NCI-H2196 treated with DMSO at 0.1 percent for 48 hours (cell line): ENCODE data around the gene CHI3L2.
"Not testable (repeated sequence)": the region's sequence is repeated elsewhere in the genome, so short reads cannot be mapped to it uniquely, and the experiment has no call there.

Experiments
- DNase-seq: peaks from one replicate; lab custom pipeline; 2025; ENCODE audit not compliant: unreplicated experiment; lab: John Stamatoyannopoulos, UW

The CHI3L2 gene

DNA sequence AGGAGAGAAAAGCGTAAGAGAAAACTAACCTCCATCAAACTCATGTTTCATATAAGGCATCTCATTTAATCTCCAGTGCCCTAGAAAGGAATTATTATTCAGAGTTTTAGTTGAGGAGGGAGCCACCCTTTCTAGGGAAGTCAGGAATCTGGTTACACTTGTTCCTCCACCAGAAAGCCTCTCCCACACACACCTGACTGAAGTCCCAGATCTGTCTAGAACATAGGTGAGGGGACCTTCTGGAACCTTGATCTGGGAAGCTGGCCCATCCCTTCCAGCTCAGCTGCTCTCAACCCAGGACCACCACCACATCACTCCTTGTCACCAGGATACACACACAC is 25.2 kb upstream of the CHI3L2 start:
- DNase-seq = no peak

DNA sequence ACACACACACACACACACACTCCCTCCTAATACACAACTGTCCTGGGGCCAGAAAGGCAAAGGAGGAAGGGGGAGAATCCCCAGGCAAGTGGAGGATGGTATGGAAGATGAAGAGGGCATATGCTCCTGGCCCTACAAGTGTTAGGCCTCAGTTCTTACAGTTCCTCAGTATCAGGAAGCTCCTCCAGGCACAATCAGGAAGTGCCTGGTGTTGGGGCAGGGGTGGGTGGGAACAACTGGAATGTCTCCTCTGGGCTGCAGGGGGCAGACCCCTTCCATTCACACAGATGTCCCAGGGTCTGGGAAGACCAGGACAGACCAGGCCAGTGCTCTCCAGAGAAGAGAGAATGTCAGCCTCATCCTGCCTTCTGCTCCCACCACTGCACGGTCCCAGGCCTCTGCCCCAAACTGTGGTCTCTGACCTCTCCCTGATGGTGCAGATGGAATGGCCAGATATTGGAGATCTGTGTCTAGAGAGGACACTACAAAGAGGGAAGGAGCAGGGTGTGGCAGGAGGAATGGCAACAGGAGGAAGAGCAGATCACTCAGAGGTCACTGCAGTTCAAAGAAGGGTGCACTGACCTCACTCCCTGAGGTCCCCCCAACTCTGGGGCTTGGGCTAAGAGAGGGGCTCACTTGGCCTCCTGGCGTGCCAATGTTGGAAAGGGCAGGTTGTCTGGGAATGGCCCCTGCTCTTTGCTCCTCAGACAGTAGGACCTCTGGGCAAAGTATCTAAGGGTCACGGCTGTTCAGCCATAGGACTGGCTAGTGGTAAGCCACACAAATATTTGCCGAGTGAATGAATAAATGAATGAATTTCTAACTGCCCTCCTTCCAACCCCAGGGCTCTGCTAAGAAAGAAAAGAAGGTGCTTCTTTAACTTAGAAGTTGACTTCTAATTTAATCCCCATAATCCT is 24.5 kb upstream of the CHI3L2 start:
- DNase-seq = no peak

DNA sequence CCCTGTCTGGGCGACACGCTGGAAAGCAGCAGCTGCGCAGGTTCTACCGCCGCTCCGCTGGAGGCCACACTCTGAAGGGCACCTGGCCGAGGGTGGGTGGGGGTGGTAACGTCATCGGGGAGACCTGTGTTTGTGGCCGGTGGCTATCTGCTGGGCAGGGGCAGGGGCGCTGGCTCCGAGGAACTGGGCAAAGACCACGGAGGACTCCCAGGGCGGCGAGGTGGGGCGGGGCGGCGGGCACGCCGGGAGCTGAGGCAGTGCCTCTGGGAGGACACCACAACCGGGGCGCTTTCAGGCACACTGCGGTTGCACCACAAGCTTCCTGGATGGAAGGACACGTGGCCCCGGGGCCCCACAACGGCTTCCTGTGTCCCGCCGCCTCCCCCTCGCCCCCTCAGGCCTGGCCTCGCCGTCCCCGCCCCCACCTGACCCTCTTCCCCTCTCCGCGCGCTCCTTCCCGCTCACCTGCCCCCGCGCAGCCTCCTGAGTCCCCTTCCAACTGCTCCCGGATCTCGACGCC is 23.8 kb upstream of the CHI3L2 start:
- peak; percentile 55 for DNase-seq

DNA sequence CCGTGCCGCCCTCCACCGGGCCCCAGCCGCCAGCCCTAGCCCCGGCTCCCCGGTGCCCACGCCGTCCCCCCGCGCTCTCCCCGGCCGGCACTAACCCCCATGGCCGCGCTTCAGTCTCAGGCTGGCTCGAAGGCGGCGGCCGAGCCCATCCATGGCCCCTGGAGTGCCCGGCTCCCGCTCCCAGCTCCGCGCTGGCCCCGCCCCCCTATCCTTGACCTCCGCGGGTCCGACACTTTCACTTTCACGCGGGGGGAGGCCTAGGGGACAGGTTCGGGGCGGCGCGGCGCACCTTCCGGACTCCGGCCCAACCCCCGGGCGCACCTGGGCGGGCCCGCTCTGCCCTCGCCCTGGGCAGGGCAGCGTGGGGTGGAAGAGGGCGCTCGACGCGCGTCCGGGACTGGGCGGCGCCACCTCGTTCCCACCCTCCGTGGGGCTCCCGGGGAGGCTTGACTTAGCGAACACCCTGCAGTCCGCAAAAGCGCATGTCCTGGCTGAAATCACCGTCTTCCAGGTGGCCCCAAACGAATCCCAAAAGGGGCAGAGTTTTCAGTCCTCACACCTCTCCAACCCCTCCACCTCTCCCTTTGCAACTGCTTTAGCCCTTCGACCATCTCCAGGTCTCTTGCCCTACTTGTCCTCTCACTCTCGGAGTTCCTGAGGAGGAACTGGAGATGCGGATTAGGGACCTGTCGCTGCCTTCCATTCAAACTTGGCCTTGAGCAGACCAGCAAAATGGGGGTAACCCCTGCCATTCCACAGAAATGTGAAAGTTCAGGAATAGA is 23.1 kb upstream of the CHI3L2 start:
- peak; percentile 46 for DNase-seq

DNA sequence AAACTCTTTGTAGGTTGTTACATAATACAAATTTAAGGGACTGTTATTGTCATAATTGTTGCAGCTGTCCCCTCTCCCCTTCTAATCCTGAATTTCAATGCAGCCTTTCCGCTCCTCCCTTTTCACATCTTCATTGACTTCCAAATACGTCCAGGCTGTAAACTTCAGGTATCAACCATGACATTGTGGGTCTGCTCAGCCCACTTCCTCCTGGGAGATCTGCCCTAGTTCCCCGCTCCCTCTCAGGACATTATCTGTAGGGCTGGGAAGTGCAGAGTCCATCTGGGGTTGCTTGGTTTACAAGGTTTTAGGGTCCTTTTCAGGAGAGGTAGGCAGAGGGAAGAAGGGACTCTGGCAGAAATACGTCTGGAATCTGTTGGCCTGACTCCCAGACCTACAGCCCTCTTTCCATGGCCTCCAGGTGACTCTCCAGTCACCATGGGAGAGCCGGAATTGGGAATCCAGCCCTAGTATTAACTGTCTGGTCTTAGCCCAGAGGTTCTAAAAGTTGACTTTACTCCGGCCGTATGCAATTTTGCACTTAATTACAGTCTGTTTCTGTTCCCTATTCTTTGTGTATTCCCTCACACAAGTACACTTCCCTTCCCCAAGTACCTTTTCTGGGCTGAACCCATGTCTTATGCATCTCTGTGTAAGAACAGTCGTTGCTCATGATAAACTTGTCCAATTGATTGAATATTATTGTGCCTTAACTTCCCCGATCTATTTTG is 22.4 kb upstream of the CHI3L2 start:
- no peak for DNase-seq

DNA sequence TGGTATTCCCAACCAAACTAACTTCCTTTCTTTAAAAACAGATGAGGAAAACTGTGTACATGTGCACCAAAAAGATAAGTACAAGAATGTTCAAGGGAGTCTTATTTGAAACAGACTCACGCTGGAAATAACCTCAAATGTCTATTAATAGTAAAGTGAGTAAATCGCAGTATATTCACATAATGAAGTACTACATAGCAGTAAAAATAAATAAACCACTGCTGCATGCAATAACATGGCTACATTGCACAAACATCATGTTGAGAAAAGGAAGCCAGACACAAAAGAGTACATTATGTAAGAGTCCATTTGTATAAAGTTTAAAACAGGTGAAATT is 21.8 kb upstream of the CHI3L2 start:
- DNase-seq = no peak

DNA sequence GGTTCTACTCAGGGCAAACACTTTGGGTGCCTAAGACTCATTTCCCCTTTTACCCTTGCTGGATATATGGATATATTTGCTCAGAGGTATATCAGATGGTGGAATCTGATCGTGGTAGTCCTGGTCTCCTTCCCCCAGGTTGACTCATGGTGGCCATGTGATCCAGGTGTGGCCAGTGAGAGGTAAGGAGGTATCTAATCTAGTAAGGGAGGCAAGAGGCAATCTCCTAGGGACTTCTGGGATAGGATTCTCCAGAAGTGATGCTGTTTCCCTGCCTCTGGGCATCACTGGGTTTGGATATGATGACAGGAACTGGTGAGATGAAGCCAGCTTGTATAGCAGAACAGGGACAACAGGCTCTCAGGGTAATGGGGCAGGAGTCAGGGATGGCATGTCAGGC is 18.6 kb upstream of the CHI3L2 start:
- no peak for DNase-seq

DNA sequence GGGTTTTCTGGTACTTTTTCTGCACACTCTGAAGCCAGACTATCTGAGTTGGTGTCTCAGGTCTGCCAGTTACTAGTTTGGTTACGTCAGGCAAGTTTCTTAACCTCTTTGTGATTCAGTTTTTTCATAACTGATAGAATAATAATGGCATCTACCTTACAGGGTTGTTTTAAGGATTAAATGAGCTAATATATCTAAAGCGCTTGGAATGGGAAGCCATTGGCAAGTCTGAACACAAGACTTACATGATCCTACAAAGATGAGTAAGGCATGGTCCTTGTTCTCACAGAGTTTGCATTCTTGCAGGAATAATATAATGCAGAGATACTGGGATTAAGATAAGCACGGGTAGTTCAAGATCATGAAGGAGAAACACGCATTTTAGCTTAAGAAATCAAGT is 17.9 kb upstream of the CHI3L2 start:
- DNase-seq = no peak

DNA sequence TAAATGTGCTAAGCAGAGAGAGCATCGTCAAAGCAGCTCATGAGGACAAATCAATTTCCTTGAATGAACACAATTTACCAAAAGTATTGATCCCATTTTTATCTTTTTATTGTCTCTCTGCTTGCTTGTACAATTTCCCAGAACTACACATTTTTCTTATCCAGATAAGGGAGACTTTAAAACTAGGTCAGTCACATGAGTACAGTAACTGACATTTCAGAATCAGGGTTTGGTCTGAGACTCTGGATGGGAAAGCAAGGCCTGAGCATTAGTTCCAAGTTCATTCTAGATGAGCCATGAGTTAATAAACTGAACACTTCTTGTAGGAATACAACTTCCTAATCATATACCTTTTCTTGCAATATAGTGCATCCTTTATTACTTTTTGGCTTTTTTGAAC is 15.6 kb upstream of the CHI3L2 start:
- DNase-seq = no peak

DNA sequence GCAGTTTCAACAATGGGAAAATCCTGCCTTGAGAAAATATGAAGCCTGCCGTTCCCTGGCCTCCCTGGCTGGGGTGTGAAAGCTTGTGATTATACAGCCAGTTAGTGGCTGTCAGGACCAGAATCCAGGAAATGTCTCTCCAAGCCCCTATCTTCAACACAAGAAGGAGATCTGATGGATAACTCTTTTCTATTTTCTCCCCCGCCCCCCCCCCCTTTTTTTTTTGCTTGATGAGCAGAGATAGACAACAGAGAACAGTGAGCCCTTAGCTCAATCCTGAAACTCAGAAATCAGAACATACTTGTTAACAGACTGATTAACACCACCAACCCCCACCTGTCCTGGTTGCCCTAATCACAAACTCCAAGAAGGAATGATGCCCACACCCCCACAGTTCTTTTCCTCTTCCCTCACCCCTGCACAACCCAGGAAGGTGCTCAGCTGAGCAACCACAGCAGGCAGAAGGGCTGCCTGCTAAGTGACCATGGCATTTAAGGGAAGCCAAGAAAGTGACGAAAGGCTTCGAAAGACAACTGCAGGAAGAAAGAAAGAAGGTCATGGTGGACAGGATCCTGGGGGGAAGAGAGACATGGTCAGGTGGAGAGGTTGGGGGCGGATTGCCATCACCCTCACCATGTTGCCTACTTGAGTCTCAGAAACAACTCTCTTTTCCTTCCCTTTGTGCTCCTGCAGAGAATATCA is 14.7 kb upstream of the CHI3L2 start:
- no peak for DNase-seq

DNA sequence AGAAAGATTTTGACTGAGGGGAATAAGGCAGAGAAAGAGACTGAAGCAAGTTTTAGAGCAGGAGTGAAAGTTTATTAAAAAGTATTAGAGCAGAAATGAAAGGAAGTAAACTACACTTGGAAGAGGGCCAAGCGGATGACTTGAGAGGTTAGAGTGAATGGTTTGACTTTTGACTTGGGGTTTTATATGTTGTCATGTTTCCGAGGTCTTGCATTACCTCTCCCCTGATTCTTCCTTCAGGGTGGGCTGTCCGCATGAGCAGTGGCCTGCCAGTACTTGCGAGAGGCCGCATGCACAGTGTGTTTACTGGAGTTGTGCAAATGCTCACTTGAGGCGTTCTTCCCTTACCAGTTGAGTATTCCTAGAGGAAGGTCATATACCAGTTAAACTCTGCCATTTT is 14.1 kb upstream of the CHI3L2 start:
- no peak for DNase-seq

DNA sequence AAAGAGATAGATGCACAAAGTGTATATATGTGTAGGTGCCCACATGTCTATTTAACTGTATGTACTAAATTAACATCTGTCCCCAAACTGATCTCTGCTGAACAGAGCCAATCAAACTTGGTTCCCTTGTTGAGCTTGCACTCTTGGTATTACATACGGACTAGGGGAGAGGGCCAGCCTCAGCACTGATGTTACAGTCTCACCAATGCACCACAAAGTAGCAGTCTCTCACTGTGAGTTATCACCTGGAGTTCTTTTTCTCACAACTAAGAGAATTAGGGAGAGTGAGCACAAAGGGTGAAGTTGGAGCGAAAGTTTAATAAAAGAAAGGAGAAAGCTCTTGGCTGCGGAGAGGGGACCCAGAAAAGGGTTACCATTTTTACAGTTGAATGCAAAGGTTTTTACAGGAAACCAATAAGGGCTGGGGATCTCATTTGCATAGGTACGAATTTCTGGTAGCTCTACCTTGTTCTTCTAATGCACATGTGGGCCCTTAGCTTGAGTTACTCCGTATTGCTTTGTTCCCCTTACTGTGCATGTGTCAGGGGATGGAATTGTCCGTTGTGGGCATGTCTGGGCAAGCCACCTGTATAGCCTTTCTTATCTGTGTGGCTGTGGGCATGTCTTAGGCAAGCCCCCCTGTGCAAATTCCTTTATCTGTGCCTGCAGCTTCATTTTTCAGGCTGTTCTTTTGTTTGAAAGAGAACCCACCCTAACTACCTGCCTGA is 13.3 kb upstream of the CHI3L2 start:
- DNase-seq = no peak

DNA sequence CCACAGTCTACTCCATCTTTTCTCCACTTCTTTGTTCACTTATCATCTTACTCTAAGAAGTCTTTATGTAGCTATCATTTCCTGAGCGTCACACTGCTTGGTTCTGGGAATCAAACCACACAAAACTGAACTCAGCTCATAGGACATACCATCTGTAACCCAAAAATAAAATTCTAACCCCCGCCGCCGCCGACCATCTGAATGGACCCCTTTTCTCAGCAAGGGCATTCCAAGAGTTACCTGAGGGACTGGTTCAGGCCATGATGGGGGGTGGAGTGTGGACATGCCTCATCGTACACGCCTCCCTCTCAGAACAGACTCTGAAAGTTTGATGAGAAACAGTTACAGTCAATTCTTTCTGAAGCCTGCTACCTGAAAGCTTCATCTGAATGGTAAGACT is 12.6 kb upstream of the CHI3L2 start:
- DNase-seq = no peak

DNA sequence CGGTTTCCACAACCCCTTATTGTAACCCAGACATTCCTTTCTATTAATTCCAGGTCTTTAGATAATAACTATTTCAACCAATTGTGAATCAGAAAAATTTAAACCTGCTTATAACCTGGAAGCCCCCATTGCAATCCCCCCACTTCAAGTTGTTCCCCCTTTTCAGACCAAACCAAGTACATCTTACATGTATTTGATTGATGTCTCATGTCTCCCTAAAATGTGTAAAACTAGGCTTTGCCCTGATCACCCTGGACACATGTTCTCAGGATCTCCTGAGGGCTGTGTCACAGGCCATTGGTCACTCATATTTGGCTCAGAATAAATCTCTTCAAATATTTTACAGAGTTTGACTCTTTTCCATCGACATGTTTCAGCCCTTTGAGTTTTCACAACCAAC is 12.2 kb upstream of the CHI3L2 start:
- not testable (repeated sequence) for DNase-seq

DNA sequence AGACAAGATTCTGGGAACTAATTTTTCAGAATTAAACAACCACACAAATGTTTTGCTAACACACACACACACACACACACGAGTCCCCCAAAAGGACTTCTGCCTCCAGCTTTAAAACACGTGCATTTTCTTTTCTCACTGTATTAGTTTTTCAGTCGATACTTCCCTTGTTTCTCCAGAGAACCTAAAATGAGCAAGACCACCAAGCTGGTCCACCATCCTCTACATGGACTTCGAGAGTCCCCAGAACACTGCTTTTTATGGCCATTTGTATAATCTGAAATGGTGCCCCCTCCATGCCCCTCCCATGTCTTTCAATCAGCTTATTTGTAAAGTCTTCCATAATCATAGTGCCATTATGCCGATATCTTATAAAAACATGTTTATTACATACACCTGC is 10.8 kb upstream of the CHI3L2 start:
- DNase-seq = no peak

DNA sequence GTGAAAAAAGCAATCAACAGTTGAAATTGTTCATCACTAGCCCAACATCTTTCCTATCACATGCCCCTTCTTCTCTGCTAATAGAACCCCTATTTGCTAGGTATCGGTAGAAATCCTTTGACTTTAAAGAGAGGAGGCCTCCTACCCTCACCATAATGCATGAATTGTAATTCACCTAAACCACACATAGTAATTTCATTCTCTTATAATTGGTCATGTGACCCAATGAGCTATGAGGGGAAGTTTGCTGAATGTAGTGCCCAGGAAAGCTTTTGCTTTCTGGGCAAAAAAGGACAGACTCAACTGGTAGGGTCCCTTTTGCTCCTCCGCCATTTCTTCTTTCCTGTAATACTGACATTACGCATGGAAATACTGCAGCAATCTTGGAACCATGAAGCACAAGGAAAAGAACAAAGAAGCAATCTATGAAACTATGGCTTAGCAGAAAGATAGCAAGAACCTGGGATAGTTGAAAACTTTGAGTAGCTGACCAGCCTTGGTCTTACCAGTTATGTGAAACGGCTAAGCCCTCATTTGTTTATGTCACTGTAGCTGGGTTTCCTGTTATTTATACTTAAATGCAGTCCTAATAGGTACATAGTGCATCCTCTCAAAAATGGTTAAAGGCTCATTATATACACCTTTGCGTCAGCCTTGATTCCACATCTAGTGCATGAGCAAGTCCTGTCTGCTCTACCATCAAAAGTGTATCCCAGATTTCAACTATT is 10.2 kb upstream of the CHI3L2 start:
- no peak for DNase-seq

DNA sequence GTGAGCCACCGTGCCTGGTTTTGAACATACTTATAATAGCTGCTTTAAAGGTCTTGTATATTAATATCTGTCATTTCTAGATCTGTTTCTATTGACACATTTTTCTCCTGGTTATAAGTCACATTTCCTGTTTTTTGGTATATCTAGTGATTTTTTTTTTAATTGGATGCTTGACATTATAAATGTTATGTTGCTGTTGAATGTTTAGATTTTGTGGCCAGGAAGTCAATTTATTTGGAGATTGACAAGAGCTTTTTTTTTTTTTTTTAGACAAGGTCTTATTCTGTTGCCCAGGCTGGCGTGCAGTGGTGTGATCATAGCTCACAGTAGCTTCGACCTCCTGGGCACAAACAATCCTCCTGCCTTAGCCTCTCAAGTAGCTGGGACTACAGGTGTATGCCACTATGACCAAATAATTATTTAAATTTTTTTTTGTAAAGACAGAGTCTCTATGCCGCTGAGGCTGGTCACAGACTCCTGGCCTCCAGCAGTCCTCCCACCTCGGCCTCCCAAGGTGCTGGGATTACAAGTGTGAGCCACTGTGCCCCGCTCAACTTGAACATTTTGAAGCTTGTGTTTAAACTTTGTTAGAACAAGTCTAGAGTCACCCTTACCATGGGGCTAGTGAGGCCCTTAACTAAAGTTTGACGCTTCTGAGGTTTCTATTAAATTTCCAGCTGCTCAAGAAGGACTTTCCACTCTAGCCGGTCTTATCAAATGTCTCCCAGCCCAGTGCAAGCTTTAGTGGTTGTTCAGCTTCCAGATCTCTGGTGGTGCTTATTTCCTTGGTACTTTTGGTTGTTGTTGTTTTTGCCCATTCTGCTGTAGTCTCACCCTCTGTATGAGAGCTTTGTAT is 8.6 kb upstream of the CHI3L2 start:
- DNase-seq = no peak

DNA sequence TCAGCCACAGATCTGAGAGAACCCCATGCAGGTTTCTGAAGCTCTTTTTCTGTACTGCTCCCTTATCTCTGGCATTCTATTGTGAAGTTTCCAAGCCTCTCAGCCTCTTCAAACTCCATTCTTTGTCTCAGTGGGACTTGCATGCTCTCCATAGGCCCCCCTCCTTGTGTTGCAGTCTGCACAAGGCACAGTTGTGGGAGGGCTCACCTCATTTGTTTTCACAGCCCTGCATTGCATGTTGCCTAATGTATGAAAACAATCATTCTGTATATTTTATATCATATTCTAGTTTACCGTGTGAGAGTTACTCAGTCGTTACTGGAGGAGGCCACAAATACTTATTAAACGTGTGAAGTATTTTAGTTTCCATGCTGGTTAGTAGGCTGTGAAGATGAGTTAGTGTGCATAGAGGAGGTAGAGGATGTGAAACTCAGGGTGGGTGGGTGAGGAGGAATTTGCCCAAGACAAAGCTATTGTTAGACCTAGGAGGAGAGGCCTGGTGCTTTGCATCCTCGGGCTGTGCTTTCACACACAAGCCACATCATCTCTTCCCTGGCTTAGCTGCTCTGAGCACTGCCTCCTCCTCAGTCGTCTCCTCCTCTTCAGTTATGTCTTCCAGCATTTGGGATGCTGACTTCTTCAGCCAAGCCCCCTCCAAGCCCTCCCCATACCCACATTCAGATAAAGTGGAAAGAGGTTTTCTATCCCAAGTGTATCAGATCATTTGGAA is 7.8 kb upstream of the CHI3L2 start:
- no peak for DNase-seq
